NCI-H1417 (cell line): ENCODE data around the gene PKP4.

ENCODE experiments used
- DNase-seq, 3 experiments: peaks; one replicate each; lab custom pipeline; 2025; lab: John Stamatoyannopoulos, UW

Gene PKP4

GRCh38 chr2:158647436-158648231 lies 190.9 kb downstream of the PKP4 start:
- DNase-seq, result no peak

DNA sequence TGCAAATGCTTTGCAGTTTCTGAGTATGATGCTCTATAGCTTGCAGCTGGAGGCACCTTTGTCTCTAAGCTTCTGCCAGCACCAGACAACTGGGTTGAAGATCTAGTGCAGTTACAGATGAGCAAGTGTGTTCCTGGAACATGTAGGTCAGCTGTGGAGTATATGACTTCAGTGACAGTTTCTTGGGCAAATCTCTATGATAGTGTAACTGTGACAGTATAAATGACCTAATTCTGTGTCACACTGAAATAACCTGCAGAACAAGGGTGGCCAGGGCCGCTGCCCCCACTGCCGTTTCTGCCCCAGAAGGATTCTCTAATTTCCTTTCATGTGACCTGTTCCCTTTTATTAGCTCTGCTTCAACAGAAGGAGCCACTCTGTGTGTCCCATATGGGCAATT lies 193.1 kb downstream of the PKP4 start:
- DNase-seq, result no peak

DNA sequence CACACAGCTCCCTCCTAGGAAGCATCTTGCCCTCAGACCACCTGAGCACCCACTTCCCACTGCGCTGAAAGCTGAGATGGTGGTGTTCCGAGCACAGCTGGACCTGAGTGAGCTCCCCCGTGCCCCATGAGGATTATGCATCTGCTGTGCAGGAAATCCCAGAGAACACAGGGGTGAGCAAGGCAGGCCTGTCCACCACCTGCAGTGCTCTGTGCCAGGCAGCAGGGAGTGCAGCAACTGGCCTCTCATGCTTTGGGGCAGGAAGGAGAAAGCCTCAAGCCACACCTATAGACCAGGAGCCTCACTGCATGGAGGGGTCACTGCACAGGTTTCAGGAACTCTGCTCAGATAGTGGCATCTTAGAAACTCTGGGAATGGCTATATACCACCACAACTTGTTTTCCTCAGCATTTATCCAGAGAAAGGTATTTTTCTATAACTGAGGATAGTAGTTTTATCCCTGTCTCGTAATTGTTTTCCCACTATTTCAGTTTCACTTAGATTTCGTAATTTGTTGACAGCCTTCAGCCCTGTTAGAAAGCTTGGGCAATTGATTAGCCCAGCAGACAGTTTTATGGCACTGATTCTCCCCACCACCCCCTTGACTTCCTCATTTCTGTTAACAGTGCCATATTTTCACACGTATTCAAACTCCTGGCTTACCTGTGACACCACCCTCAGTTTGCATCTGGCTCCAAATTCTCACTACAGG lies 194.1 kb downstream of the PKP4 start:
- DNase-seq, result no peak

DNA sequence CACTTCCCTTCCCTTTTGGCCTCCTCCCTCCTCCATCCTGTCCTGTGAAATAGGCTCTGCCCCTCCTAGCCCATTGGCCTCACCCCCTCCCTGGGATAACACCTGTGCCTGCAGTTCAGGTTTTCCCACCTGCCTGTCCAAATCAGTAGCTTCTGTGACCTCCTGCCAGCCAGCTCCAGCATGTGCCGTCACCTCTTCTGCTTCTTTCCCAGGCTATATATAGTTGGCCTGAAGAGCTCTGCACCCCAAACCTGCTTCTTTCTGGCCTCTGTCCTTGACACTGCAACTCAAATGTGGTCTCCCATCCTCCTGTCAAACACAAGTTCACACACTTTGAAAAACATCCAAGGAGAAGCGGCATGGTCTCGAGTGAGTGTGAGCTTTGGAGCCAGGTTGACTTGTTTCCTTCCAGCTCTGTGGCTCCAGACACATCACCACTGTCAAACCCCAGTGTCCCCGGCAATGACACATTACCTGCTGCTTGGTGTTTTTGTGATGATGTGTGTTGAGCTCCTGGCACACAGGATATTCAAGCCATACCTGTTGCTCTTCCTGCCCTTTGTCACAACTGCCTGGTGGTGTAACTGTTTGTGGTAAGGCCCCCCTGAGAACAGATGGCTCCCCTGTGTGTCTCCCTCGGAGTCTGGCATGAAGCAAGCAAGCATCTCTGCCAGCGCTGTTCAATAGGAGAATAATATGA lies 194.8 kb downstream of the PKP4 start:
- no peak for DNase-seq

DNA sequence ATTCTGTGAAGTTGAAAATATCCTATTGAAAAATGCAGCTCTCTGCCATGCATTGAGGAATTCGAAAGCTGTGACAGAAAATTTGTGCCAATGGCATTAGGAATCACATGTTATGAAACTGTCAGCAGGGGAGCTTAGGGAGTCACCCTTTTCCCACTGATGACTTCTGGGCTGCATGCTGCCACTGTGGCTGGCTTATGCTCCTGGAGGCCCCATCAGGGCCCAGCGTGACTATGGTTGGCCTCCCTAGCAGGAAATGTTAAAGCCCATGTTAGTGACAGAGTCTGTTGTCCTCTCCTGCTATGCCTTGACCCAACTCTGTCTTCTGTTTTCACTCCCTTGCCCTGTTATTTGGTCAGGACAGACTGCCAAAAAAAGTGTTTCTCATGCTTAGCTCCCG lies 198.9 kb downstream of the PKP4 start:
- DNase-seq, result no peak

GRCh38 chr2:158656492-158657229 lies 199.9 kb downstream of the PKP4 start:
- DNase-seq, result no peak

GRCh38 chr2:158658396-158658795 lies 201.6 kb downstream of the PKP4 start:
- no peak for DNase-seq

DNA sequence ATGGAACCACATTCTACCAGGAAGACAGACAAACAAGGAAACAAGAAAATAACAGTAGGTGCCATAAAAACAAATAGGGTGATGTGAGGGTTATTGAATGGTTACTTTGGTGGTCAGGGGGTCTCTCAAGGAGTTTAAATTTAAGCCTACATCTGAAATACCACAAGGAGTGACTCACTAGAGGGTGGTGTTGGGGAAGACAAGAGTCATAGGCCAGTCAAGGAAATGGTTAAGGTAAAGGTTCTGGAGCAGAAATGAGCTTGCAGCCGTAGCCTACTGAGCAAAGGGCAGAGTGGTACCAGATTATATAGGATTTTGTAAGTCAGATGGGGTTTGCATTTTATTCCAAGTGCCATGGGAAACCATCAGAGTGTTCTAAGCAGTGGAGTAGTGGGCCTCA lies 202.7 kb downstream of the PKP4 start:
- no peak for DNase-seq

DNA sequence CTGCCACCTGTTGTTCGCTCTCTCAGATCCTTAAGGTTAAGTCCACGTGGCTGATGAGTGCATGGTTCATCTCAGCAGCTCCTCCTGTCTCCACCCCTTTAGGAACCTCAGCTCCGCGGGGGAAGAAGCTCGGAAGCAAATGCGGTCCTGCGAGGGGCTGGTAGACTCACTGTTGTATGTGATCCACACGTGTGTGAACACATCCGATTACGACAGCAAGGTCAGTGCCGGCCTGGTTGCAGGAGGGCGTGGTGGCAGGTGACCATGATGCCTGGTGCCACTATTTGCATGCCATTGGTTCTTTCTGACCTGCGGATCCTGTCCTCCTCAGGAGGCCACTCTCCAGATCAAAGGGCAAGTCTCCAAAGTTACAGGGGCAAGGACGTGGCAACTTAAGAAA lies 204.5 kb downstream of the PKP4 start:
- DNase-seq, result no peak

GRCh38 chr2:158662421-158662820 lies 205.7 kb downstream of the PKP4 start:
- DNase-seq, result no peak

GRCh38 chr2:158663796-158664195 lies 207.0 kb downstream of the PKP4 start:
- no peak for DNase-seq

GRCh38 chr2:158664987-158665386 lies 208.2 kb downstream of the PKP4 start:
- DNase-seq, result no peak

DNA sequence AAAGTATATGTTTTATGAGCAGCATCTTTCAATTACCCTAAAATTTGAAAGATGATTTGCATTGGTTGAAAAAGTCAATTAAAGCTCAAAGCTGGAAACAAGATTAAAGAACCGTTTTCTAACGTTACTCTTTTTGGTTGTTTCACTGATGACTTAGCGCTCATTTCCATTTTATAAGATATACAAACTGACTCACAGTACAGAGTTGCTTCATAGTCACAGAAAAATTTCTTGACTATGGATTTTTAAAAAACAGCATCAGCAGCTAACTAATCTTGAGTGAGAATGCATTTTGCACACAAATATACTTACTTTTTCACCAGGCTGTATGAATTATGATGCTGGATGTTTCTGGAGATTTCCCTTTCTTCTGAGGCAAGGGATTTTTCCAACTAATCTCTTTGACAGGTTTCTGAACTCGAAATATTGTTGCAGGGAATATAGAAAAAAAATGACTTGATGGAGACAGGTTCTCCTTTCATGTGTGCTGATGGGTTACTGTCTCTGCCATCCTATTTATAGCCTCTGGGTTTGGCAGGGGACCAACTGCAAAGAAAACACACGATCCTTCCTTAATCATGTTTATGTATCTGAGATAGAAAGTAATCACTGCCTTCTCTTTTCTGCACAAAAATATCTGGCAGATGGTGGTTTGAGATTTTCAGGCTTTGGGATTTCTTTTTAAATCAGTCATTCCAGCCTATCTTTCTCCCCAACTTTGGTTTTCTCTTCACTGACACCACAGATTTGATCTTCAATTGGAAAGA lies 209.0 kb downstream of the PKP4 start:
- peak in 1 of 3 experiments; percentile 6 for DNase-seq

GRCh38 chr2:158666969-158667368 lies 210.2 kb downstream of the PKP4 start:
- no peak for DNase-seq

DNA sequence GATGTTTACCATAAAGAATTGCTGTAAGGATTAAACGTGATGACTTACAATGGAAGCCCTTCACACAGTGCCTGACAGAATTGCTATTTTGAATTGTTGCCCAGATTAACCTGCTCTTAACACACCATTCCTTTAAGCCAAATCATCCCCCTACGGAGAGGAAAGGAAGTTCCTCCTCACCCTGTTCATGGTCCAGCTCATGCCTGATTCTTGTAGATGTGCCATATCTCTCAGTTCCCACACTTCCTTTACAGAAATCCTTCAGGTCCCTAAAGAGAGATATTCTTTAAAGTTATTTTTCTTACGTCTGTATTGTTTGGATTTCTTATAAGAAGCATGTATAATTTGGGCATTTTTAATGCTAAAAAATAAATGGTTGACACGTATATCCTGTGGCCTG lies 210.8 kb downstream of the PKP4 start:
- no peak for DNase-seq

DNA sequence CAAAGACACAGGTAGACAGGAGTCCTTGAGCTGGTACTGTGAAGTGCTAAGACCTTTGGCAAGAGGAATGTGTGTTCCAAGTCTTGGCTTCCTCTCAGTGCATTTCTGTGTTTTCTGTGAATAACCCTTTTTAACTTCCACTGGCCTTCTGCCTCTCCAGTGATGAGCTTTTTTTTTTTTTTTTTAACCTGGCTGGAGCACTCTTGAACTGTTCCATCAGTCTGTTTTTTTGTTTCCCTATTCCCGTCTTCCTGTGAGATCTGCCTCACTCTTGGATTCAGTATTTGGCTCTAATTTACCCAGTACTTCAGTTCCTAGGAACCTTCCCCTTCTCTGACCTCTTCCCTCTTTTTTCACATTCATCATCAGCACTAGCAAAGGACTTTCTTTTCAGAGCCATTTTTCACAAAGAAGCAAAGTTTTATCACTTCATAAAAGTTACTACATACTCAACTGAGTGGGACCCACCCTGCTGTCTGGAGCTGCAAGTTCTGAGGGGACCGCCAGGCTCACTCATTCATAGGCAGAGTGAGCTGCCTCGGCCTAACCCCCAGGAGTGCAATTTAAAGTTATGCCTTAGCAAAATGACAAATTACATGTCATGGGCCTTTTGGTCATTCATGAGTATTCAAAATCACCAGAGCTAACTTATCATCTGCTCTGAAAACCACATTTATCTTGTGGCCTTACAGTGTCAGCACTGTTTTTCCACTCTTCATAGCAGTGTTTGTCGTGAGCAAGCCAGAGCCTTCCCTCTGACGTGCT lies 211.4 kb downstream of the PKP4 start:
- no peak for DNase-seq

GRCh38 chr2:158670292-158670691 lies 213.5 kb downstream of the PKP4 start:
- DNase-seq, result no peak

DNA sequence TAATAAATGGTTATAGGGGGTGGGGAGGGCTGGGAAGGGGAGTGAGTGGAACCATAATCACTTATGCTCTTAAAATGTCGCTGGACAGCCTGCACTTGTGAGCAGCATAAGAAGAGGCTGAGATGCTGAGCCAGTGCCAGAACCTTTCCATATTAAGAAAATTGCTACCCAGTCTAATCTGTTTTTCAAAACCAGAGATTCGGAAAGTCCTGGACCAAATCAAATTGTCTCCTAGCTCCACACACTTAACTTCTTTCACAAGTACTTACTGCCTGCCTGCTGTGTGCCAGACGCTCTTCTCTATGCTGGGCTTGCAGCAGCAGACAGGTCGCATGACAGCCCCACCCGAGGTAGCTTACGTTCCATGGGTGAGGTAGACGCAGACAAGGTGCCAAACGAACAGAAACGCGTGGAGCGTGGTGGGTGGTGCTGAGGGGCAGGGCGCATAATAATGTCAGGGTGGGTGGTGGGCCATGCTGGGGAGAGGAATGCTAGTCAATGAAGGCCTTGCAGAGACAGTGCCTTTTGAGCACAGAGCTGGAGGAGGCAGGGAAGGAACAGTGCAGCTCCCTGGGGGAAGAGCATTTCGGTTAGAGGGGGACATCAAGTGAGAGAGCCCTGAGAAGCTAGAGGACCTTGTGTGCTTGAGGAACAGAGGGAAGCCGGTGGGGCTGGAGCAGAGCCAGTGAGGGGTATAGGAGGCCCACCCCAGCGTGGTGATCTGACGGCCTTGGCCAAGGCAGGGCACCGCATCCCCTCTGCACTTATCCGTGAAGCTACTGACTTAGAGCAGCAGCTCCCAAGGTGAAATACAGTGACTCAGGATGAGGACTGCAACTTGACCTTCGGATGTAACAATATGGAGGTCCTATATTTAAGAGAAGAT lies 214.9 kb downstream of the PKP4 start:
- no peak for DNase-seq

DNA sequence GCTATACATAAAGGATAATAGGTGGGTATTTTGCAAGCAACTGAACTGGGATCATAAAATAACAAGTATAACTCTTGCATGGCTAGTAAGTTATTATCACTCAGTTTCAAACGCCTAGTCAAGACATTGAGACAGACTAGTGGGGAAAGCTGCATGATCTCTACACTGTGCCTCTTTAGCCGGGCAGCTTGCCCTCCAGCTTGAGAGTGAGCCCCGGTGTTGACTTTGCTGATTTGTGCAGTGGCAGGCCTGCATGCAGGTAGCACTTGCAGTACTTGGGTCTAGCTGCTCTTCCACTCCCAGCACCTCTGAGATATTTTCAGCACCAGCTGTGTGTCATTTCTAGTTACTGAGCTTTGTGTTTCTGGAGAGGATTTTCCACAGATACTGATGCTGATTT lies 219.5 kb downstream of the PKP4 start:
- peak in 1 of 3 experiments; percentile 1 for DNase-seq

DNA sequence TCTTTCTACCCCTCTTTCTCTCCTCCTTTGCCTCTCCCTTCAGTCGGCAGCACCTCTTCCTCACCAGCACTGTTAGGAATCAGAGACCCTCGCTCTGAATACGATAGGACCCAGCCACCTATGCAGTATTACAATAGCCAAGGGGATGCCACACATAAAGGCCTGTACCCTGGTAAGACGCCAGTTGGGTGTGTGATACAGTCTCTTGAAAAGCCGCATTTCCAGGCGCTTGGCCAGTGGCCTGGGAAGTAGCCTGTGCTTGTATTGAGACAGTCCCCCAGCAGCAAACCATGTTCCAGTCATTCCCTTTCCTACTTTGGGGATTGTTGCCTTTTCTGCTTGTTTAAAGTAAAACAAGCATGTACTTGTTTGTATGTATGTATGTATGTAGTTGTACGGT lies 219.9 kb downstream of the PKP4 start:
- no peak for DNase-seq
